Activated CD8-positive, alpha-beta T cell treated with anti-CD3 and anti-CD28 coated beads, Interleukin-2, amount 10 ng/mL, durations not matched to agents 7 days and 5 days (primary cell): ENCODE measurements around the gene LRPAP1. TPM values are rescaled to one million over a fixed set of nuclear protein-coding genes. Genes with fewer than 3 reads are reported as not detected.
"Not testable (repeated sequence)": the region's sequence is repeated elsewhere in the genome, so short reads cannot be mapped to it uniquely, and the experiment has no call there.

ENCODE experiments used
- ATAC-seq: fragments of 150-1000 bp; cut with Tn5 transposase; one replicate; pipeline ENCODE4 v1.10.0; 2021; ENCODE audit warnings: moderate library complexity
- CTCF ChIA-PET: fragments of 350-600 bp; sonication (Branson Sonifier 250); formaldehyde crosslinking; loops from one replicate; lab custom pipeline; 2021; ENCODE audit warnings: antibody characterized with exemption; lab: Charles Lee
- POLR2A ChIA-PET: fragments of 350-600 bp; sonication (Branson Sonifier 250); formaldehyde crosslinking; loops from one replicate; lab custom pipeline; 2021; ENCODE audit warnings: antibody characterized with exemption; lab: Charles Lee
- DNase-seq: peaks from one replicate; pipeline ENCODE4 v3.0.0-alpha.2; 2020
- H3K27ac Mint-ChIP-seq: one replicate; pipeline ENCODE4 v1.8.0; 2021; ENCODE audit warnings: mild to moderate bottlenecking, mixed read lengths
- H3K27me3 Mint-ChIP-seq: one replicate; pipeline ENCODE4 v1.8.0; 2021; ENCODE audit warnings: low read depth, mixed read lengths
- H3K36me3 Mint-ChIP-seq: one replicate; pipeline ENCODE4 v1.8.0; 2021; ENCODE audit warnings: low read depth, mixed read lengths
- H3K4me1 Mint-ChIP-seq: one replicate; pipeline ENCODE4 v1.8.0; 2021; ENCODE audit warnings: low read depth, mixed read lengths
- H3K4me3 Mint-ChIP-seq: one replicate; pipeline ENCODE4 v1.8.0; 2021; ENCODE audit warnings: mild to moderate bottlenecking, mixed read lengths
- H3K9me3 Mint-ChIP-seq: one replicate; pipeline ENCODE4 v1.8.0; 2022; ENCODE audit warnings: mixed read lengths; ENCODE audit not compliant: insufficient read depth
- total RNA-seq, 2 experiments: library from RNA; stranded (reverse); gene quantifications; one replicate each; pipeline ENCODE4 v1.2.3, GENCODE V29; 2021

LRPAP1 gene
- total RNA-seq, 2 experiments from 2014 or later = 66.4 to 72.5 TPM

DNA sequence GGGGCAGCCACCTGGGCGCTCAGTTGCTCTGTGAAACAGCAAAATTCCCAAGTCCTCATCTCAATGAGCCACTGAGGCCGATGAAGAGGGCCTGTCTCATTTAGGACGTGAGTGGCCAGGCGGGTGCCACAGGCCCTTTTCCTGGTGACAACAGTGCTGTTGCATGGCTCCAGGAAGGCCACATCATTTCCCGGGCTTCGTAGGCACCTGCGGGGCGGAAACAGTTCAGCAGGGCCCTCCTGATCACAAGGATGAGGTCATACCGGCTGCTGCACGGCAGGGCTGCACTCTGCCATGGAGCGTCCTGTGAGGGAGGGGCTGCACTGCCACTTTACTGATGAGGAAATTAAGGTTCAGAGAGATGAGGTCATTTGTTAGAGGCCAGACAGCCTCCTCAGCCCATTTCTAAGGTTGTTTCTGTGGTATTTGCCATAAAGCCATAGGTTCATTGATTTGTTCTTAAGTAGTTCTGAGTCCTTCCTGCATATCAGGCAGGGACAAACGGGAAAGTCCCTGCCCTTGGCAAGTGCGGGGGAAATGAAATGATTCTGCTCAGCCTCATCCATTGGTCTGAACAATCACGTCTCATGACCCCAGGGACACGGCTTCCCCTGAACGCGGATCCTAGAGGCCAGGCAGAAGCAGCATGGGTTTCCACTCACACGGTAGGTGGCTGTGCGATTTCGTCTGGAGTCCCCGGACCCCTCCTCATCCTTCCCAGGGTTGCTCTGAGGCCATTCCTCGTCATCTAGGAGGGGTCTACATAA is 12.2 kb upstream of the LRPAP1 start:
- H3K36me3 Mint-ChIP-seq, POLR2A ChIA-PET, H3K4me1 Mint-ChIP-seq, H3K27ac Mint-ChIP-seq, ATAC-seq, DNase-seq, H3K27me3 Mint-ChIP-seq, H3K9me3 Mint-ChIP-seq, CTCF ChIA-PET, H3K4me3 Mint-ChIP-seq: not testable (repeated sequence)

DNA sequence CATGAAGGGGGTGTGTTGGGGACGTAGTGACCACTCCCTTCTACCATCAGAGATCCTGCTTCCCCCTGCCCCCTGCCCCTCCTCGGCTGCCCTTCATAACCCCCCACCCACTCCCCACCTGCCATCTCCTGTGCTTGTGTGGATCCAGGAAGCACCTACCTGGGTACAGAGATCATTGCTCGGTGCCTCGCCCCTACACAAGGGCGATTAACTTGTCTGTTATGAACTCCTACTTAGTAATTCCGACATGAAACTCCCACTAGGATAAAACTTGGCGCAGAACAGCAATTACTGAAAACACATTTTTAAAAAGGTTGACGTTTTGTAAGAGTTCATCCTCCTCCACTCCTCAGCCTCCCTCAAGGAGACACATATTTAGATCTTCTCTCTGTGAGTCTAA is 11.2 kb upstream of the LRPAP1 start:
- H3K9me3 Mint-ChIP-seq, H3K36me3 Mint-ChIP-seq, ATAC-seq, H3K4me1 Mint-ChIP-seq, CTCF ChIA-PET, H3K4me3 Mint-ChIP-seq, POLR2A ChIA-PET, H3K27ac Mint-ChIP-seq, DNase-seq, H3K27me3 Mint-ChIP-seq: not testable (repeated sequence)

DNA sequence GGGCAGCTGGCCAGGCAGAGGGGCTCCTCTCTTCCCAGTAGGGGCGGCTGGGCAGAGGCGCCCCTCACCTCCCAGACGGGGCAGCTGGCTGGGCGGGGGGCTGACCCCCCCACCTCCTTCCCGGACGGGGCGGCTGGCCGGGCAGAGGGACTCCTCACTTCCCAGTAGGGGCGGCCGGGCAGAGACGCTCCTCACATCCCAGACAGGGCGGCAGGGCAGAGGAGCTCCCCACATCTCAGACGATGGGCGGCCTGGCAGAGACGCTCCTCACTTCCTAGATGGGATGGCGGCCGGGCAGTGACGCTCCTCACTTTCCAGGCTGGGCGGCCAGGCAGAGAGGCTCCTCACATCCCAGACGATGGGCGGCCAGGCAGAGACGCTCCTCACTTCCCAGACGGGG is 6.7 kb upstream of the LRPAP1 start:
- H3K4me1 Mint-ChIP-seq, DNase-seq, H3K27ac Mint-ChIP-seq, POLR2A ChIA-PET, ATAC-seq, H3K27me3 Mint-ChIP-seq, H3K4me3 Mint-ChIP-seq, CTCF ChIA-PET, H3K9me3 Mint-ChIP-seq, H3K36me3 Mint-ChIP-seq: not testable (repeated sequence)

DNA sequence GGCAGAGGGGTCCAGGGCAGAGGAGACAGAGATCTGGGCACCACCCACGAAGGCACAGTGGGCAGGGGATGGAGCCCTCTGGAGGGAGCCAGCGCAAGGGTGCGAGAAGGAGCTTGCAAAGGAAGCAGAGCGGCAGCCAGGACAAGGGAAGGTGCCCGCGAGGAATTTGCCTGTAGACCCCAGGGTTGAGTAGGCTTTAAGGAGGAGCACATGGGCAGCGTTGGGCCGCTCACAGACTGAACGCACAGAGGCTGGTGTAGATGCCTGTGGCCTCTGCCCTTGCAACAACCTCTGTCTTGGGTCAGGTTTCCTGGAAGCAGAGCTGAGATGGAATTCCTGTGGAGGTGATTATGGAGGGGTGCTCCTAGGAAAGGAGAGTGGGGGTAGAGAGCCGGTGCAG is 3.6 kb upstream of the LRPAP1 start:
- DNase-seq, POLR2A ChIA-PET: not testable (repeated sequence)

DNA sequence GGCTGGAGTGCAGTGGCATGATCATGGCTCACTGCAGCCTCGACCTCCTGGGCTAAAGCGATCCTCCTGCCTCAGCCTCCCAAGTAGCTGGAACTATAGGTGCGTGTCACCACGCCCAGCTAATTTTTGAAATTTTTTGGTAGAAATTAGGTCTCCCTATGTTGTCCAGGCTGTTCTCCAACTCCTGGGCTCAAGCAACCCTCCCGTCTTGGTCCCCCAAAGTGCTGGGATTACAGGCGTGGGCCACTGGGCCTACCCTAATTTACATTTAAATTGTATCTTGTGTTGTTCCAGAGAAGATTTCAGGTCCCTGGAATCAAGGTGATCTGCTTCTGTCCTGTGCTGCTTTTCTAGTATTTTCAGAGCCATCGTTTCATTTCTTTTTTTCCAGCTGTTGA is 1.2 kb upstream of the LRPAP1 start:
- H3K36me3 Mint-ChIP-seq = peaks cover 7% of the 10 kb centered on the region
- peaks cover 23% of the 10 kb centered on the region for H3K4me1 Mint-ChIP-seq
- DNase-seq = no peak
- no peaks in the 10 kb centered on the region for H3K9me3 Mint-ChIP-seq
- H3K27ac Mint-ChIP-seq = no peak overlapping the region
- no peak for ATAC-seq
- ChIA-PET POLR2A (no interaction called here), CTCF (no interaction called here)
- no peak overlapping the region for H3K4me3 Mint-ChIP-seq
- peaks cover 2% of the 10 kb centered on the region for H3K27me3 Mint-ChIP-seq

More for the DNA sequence above, 3.6 kb upstream of the LRPAP1 start:
- H3K27ac Mint-ChIP-seq, H3K27me3 Mint-ChIP-seq, H3K36me3 Mint-ChIP-seq, CTCF ChIA-PET, H3K4me3 Mint-ChIP-seq, ATAC-seq, H3K9me3 Mint-ChIP-seq: not testable (repeated sequence)
- peaks cover 11% of the 10 kb centered on the region for H3K4me1 Mint-ChIP-seq

DNA sequence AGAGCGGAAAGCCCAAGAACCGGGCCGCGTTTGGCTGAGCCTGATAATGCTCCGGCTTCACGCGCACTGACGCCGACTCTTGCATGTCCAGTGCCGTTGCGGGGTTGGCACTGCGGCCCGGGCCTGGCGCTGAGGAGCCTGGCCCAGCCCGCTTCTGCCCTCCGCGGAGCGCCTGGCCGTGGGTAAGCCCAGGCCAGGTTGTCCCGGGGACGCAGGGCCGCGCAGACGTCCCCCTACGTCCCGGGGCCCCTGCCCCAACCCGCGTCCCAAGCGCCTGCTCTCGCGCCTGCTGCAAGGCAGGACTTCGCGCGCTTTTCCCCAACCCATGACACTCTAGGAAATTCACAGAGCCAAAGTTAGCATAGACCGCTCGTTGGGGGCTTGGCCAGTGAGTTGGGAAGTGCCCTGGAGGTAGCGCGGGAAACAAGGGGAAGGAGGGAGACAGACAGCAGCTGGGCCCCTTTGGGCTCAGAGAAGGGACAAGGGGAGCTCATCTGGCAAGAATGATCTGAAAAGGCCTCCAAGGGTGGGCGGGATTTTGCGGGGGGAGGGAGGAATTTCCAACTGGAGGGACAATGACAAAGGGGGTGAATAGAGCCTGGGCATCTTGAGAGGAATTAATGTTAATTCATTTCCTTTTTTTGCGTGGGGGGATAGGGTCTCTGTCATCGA is 665 bp upstream of the LRPAP1 start:
- Mint-ChIP-seq H3K27me3 (peaks cover 2% of the 10 kb centered on the region), H3K27ac (no peak overlapping the region), H3K36me3 (peaks cover 11% of the 10 kb centered on the region), H3K9me3 (no peaks in the 10 kb centered on the region), H3K4me1 (peaks cover 28% of the 10 kb centered on the region), H3K4me3 (peak overlapping the region; percentile 100)
- ATAC-seq (no peak), DNase-seq (no peak)
- ChIA-PET POLR2A (no interaction called here), CTCF (no interaction called here)

DNA sequence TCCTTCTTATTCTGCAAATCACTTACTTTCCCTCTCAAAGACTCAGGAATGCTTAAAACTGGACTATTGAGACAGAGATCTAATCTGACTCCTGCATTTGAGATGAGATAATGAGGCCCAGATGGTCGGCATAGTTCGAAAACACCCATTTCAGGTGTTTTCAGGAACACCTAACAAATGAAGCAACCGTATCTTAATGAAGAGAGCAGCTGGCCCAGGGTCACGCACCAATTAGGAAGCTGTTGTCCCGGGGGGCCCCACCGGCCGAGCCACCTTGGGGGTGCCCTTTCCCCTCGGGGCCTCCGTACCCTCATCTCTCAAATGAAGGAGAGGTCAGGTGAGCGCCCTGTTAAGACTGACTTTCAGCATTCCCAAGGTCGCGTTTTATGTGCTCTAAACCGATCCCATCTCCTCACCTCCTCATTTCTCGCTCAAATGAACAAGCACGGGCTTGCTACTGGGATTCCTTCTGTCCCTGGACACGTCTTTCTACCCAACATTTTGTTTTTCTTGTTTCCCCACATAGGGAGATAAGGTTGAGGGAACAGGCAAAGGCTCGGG is 824 bp downstream of the LRPAP1 start:
- ChIA-PET POLR2A (no interaction called here), CTCF (no interaction called here)
- DNase-seq (no peak), ATAC-seq (no peak)
- Mint-ChIP-seq H3K36me3 (peaks cover 11% of the 10 kb centered on the region), H3K9me3 (no peaks in the 10 kb centered on the region), H3K27ac (peak overlapping the region; percentile 65), H3K4me1 (peaks cover 37% of the 10 kb centered on the region), H3K27me3 (peaks cover 2% of the 10 kb centered on the region), H3K4me3 (peak overlapping the region; percentile 100)

DNA sequence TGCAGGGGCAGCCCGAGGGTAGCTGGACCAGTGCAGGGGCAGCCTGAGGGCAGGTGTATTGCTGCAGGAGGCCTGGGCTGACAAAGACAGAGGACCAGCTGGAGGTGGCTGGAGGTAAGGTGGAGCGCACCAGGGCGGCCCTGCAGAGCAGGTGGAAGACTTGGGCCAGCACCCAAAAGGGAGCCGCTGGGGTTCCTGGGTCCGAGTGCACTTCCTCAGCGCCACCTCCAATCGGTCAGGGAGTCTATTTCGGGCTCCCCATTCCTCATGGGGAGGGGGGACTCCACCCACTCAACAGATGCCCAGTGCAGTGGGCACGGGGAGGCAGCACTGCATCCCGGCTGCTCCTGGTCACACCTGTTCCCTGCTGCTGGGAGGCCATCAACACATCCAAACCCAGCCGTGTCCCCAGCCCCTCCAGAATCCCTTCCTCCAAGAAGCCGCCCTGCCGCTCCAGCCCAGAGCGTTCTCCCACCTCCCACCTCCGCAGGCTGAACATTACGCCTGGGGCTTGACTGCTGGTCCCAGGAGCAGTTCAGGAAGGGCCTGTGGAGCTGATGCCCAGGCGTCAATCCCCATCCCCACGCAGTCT is 1.5 kb downstream of the LRPAP1 start:
- CTCF ChIA-PET = no interaction called here
- Mint-ChIP-seq H3K4me3 (peak overlapping the region; percentile 100), H3K9me3 (no peaks in the 10 kb centered on the region), H3K4me1 (peaks cover 37% of the 10 kb centered on the region), H3K27ac (no peak overlapping the region), H3K27me3 (peaks cover 2% of the 10 kb centered on the region), H3K36me3 (peaks cover 11% of the 10 kb centered on the region)
- POLR2A ChIA-PET = no interaction called here
- ATAC-seq (no peak), DNase-seq (no peak)

DNA sequence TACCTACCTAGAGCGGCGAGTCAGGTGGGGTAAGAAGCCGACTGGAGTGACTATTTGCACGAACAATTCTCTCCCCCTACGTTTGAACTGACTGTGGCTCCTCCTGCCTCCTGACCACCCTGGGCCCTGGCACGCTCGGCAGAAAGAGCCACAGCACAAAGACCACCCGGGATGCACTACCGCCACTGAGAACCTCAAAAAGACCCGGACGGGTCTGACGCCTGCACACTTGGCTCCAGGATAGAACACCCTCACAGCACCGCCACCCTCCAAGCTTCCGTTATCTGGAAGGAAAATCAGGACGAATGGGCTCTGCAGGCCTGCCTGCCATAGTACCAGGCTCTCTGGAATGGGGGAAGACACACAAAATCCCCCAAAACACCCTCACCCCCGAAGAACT is 2.2 kb downstream of the LRPAP1 start:
- Mint-ChIP-seq H3K4me1 (peaks cover 37% of the 10 kb centered on the region), H3K9me3 (no peaks in the 10 kb centered on the region), H3K36me3 (peaks cover 11% of the 10 kb centered on the region), H3K27me3 (peaks cover 2% of the 10 kb centered on the region), H3K4me3 (peak overlapping the region; percentile 100), H3K27ac (no peak overlapping the region)
- POLR2A ChIA-PET = no interaction called here
- ATAC-seq (no peak), DNase-seq (no peak)
- CTCF ChIA-PET = no interaction called here

DNA sequence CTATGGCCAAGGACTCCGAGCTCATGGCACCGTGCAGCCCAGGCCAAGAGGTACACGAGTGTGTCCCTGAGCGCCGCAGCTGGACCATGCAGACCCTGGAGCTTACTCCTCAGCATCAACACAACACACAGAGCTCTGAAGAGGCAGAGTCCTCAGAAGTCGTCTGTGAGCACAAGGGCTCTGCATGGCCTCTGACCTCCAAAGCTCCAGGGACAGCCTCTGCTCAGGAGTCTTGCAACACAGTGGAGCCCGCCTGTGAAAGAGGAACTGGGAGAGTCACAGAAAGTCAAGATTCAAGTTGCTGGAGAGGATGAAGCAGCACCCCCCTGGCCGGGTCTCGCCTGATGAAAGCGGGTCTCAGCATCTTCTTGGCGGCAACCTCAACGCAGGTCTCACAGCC is 2.9 kb downstream of the LRPAP1 start:
- no peak overlapping the region for H3K4me3 Mint-ChIP-seq

DNA sequence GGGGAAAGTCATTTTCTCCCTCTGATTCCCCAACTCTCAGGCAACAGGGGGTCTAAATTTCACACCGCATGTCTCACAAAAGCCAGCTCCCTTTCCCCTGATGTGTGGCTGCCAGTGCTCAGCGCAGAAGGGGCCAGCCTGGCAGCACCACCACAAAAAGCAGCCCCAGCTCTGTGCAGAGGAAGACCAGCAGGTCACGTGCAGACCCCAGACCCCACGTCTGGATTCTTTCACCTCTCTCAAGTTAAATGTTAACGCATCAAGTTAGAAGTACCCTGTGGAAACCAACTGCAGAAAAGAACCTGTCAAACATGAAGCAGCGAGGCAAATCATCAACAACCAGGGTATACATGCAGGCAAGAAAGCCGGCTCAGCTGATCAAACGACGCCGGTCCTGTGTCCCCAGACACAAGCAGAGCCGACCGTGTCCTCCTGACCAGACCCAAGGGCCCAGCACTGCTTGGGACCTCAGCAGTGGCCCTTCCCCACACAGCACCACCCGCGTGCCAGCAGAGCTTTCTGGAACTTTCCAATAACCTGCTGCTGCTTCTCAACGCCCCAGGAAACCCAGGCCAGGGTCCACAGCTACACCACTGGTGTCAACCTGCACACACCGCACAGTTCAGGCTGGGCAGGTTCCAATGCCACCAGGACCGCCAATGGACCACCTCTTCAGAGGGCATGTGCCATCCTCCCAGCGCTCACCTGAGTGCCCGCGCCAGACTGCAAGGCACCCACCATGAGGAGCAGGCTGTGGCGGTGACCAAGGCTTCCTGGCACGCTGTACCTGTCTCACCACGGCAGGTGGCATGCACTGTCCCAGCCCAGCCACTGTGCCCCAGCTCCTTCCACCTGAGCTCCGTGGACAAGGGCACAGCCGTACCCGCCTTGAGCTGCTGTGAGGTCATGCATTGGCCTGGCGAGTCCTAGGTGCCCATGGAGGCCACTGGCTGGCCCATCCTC is 4.0 kb downstream of the LRPAP1 start:
- Mint-ChIP-seq H3K4me1 (peaks cover 37% of the 10 kb centered on the region), H3K36me3 (peaks cover 11% of the 10 kb centered on the region), H3K9me3 (no peaks in the 10 kb centered on the region), H3K4me3 (no peak overlapping the region), H3K27me3 (no peaks in the 10 kb centered on the region), H3K27ac (no peak overlapping the region)
- ChIA-PET POLR2A (no interaction called here), CTCF (no interaction called here)
- ATAC-seq (no peak), DNase-seq (no peak)

More for the DNA sequence above, 2.9 kb downstream of the LRPAP1 start:
- H3K27me3 Mint-ChIP-seq = peaks cover 2% of the 10 kb centered on the region
- no peak for DNase-seq
- H3K9me3 Mint-ChIP-seq = no peaks in the 10 kb centered on the region
- H3K27ac Mint-ChIP-seq = no peak overlapping the region
- ATAC-seq = no peak
- POLR2A ChIA-PET = no interaction called here
- H3K36me3 Mint-ChIP-seq = peaks cover 11% of the 10 kb centered on the region
- CTCF ChIA-PET = no interaction called here
- H3K4me1 Mint-ChIP-seq = peaks cover 37% of the 10 kb centered on the region
